ENCODE data around the gene PDE4A.

PDE4A gene

GRCh38 chr19:10518444-10519361 is 98.4 kb downstream of the PDE4A start:
- H3K27ac ChIP-seq (ENCODE audit: low read depth, low read length) = no peak overlapping the region
- peaks cover 36 to 62% of the 10 kb centered on the region in 2 donors for H3K27me3 ChIP-seq (ENCODE audit: control insufficient read depth in 1 of 2, insufficient read depth in 2 of 2, low read length in 2 of 2)
- H3K4me3 ChIP-seq (ENCODE audit: low read depth in 1 of 2, low read length in 2 of 2) = no peak overlapping the region
- no peaks in the 10 kb centered on the region for H3K9me3 ChIP-seq (ENCODE audit: low read length)
- H3K9ac ChIP-seq (ENCODE audit: low read length) = no peak overlapping the region
- H3K4me1 ChIP-seq (ENCODE audit: insufficient read depth, low read length) = no peaks in the 10 kb centered on the region
- no peaks in the 10 kb centered on the region for H3K36me3 ChIP-seq (ENCODE audit: insufficient read depth, low read length)

Data from muscle layer of colon (tissue), 2 donors.